GM12878 (cell line): Measurements from ENCODE around the gene TRHDE.

Source experiments
- CHD1 ChIP-seq: IDR thresholded peaks from 2 replicates; pipeline ENCODE4 v1.6.1; 2012; ENCODE audit warnings: low read depth, low read length, improper control_type of control experiment
- CHD4 ChIP-seq: fragments of 200-600 bp; sonication (generic); IDR thresholded peaks from 2 replicates; pipeline ENCODE4 v1.6.1; 2016; ENCODE audit warnings: mild to moderate bottlenecking
- DPF2 ChIP-seq: fragments of 450-650 bp; IDR thresholded peaks from 2 replicates; pipeline ENCODE4 v1.6.1; 2017; ENCODE audit warnings: mild to moderate bottlenecking
- PML ChIP-seq: IDR thresholded peaks from 2 replicates; pipeline ENCODE4 v1.6.1; 2012; ENCODE audit warnings: low read length, inconsistent platforms
- POLR2A ChIP-seq: IDR thresholded peaks from 2 replicates; pipeline ENCODE4 v1.6.1; 2011; ENCODE audit warnings: low read depth, mild to moderate bottlenecking, low read length
- POLR2AphosphoS5 ChIP-seq: IDR thresholded peaks from 2 replicates; pipeline ENCODE4 v1.6.1; 2011; ENCODE audit warnings: mild to moderate bottlenecking, low read length, inconsistent platforms
- YY1 ChIP-seq: IDR thresholded peaks from 2 replicates; pipeline ENCODE4 v1.6.1; 2011; ENCODE audit warnings: low read depth, mild to moderate bottlenecking, low read length
- ZBED1 ChIP-seq: IDR thresholded peaks from 2 replicates; pipeline ENCODE4 v1.6.1; 2016; ENCODE audit warnings: borderline replicate concordance
- ZSCAN29 ChIP-seq: fragments of 450-650 bp; IDR thresholded peaks from 2 replicates; pipeline ENCODE4 v1.6.1; 2017; ENCODE audit warnings: mild to moderate bottlenecking, moderate library complexity
- TF ChIP-seq, protein P1 (sequence below): IDR thresholded peaks from 2 replicates; pipeline ENCODE4 v1.6.1; 2012; ENCODE audit warnings: low read depth, low read length, improper control_type of control experiment
- TF ChIP-seq, protein P2 (sequence below), 3 experiments: IDR thresholded peaks in 2 of 3; conservative IDR thresholded peaks in 1 of 3; 2 replicates each; pipeline ENCODE4 v1.5.1; 2011; ENCODE audit warnings: low read depth in 3 of 3, low read length in 3 of 3, mild to moderate bottlenecking in 3 of 3, control low read depth in 2 of 3, moderate library complexity in 2 of 3, inconsistent platforms in 1 of 3, mixed read lengths in 1 of 3; ENCODE audit not compliant: control insufficient read depth in 2 of 3, insufficient read depth in 1 of 3; ENCODE audit errors: extremely low read depth in 1 of 3
- TF ChIP-seq, protein P3 (sequence below): fragments of 450-650 bp; IDR thresholded peaks from 2 replicates; pipeline ENCODE4 v1.6.1; 2018; ENCODE audit warnings: mild to moderate bottlenecking, low read depth, moderate library complexity; ENCODE audit not compliant: partially characterized antibody
- TF ChIP-seq, protein P4 (sequence below): IDR thresholded peaks from 2 replicates; pipeline ENCODE4 v1.6.1; 2012; ENCODE audit warnings: mild to moderate bottlenecking, low read depth, low read length
- TF ChIP-seq, protein P5 (sequence below): fragments of 450-650 bp; formaldehyde crosslinking; IDR thresholded peaks from 2 replicates; pipeline ENCODE4 v1.5.0; 2022; ENCODE audit warnings: mild to moderate bottlenecking, missing genetic modification characterization

DNA sequence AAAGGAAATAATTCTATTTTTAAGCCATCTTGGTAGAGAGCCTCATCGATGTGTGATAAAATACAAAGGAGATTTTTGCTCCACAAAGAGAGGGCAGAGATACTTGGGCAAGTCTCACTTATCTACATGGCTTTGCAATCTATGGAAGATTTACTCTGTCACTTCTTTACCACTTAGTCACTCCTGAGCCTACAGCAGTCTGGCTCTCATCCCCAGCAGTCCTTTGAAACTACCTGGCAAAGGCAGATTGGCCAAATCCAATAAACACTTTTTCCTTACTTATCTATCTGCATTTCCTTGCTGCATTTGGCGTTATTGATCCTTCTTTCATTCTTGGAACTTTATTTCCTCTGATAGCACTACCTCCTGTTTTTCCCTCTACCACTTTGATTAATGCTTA is 170.0 kb downstream of the TRHDE start:
- TF ChIP-seq, protein P1, sequence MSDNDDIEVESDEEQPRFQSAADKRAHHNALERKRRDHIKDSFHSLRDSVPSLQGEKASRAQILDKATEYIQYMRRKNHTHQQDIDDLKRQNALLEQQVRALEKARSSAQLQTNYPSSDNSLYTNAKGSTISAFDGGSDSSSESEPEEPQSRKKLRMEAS, result no peak
- TF ChIP-seq YY1 (no peak), DPF2 (no peak), CHD4 (no peak), POLR2A (no peak), CHD1 (no peak), ZSCAN29 (no peak), PML (no peak), POLR2AphosphoS5 (no peak), ZBED1 (no peak)
- TF ChIP-seq, protein P2, sequence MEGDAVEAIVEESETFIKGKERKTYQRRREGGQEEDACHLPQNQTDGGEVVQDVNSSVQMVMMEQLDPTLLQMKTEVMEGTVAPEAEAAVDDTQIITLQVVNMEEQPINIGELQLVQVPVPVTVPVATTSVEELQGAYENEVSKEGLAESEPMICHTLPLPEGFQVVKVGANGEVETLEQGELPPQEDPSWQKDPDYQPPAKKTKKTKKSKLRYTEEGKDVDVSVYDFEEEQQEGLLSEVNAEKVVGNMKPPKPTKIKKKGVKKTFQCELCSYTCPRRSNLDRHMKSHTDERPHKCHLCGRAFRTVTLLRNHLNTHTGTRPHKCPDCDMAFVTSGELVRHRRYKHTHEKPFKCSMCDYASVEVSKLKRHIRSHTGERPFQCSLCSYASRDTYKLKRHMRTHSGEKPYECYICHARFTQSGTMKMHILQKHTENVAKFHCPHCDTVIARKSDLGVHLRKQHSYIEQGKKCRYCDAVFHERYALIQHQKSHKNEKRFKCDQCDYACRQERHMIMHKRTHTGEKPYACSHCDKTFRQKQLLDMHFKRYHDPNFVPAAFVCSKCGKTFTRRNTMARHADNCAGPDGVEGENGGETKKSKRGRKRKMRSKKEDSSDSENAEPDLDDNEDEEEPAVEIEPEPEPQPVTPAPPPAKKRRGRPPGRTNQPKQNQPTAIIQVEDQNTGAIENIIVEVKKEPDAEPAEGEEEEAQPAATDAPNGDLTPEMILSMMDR (IDR thresholded peaks at IDR 0.05 in 2 of 3, conservative IDR thresholded peaks at IDR 0.05 in 1 of 3; ENCODE audit: control insufficient read depth in 2 of 3, extremely low read depth in 1 of 3, insufficient read depth in 1 of 3, low read depth in 3 of 3, low read length in 3 of 3), result no peak
- TF ChIP-seq, protein P3, sequence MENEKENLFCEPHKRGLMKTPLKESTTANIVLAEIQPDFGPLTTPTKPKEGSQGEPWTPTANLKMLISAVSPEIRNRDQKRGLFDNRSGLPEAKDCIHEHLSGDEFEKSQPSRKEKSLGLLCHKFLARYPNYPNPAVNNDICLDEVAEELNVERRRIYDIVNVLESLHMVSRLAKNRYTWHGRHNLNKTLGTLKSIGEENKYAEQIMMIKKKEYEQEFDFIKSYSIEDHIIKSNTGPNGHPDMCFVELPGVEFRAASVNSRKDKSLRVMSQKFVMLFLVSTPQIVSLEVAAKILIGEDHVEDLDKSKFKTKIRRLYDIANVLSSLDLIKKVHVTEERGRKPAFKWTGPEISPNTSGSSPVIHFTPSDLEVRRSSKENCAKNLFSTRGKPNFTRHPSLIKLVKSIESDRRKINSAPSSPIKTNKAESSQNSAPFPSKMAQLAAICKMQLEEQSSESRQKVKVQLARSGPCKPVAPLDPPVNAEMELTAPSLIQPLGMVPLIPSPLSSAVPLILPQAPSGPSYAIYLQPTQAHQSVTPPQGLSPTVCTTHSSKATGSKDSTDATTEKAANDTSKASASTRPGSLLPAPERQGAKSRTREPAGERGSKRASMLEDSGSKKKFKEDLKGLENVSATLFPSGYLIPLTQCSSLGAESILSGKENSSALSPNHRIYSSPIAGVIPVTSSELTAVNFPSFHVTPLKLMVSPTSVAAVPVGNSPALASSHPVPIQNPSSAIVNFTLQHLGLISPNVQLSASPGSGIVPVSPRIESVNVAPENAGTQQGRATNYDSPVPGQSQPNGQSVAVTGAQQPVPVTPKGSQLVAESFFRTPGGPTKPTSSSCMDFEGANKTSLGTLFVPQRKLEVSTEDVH, result no peak
- TF ChIP-seq, protein P4, sequence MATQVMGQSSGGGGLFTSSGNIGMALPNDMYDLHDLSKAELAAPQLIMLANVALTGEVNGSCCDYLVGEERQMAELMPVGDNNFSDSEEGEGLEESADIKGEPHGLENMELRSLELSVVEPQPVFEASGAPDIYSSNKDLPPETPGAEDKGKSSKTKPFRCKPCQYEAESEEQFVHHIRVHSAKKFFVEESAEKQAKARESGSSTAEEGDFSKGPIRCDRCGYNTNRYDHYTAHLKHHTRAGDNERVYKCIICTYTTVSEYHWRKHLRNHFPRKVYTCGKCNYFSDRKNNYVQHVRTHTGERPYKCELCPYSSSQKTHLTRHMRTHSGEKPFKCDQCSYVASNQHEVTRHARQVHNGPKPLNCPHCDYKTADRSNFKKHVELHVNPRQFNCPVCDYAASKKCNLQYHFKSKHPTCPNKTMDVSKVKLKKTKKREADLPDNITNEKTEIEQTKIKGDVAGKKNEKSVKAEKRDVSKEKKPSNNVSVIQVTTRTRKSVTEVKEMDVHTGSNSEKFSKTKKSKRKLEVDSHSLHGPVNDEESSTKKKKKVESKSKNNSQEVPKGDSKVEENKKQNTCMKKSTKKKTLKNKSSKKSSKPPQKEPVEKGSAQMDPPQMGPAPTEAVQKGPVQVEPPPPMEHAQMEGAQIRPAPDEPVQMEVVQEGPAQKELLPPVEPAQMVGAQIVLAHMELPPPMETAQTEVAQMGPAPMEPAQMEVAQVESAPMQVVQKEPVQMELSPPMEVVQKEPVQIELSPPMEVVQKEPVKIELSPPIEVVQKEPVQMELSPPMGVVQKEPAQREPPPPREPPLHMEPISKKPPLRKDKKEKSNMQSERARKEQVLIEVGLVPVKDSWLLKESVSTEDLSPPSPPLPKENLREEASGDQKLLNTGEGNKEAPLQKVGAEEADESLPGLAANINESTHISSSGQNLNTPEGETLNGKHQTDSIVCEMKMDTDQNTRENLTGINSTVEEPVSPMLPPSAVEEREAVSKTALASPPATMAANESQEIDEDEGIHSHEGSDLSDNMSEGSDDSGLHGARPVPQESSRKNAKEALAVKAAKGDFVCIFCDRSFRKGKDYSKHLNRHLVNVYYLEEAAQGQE, result no peak
- TF ChIP-seq, protein P5, sequence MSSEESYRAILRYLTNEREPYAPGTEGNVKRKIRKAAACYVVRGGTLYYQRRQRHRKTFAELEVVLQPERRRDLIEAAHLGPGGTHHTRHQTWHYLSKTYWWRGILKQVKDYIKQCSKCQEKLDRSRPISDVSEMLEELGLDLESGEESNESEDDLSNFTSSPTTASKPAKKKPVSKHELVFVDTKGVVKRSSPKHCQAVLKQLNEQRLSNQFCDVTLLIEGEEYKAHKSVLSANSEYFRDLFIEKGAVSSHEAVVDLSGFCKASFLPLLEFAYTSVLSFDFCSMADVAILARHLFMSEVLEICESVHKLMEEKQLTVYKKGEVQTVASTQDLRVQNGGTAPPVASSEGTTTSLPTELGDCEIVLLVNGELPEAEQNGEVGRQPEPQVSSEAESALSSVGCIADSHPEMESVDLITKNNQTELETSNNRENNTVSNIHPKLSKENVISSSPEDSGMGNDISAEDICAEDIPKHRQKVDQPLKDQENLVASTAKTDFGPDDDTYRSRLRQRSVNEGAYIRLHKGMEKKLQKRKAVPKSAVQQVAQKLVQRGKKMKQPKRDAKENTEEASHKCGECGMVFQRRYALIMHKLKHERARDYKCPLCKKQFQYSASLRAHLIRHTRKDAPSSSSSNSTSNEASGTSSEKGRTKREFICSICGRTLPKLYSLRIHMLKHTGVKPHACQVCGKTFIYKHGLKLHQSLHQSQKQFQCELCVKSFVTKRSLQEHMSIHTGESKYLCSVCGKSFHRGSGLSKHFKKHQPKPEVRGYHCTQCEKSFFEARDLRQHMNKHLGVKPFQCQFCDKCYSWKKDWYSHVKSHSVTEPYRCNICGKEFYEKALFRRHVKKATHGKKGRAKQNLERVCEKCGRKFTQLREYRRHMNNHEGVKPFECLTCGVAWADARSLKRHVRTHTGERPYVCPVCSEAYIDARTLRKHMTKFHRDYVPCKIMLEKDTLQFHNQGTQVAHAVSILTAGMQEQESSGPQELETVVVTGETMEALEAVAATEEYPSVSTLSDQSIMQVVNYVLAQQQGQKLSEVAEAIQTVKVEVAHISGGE (CRISPR knock-in tag), result no peak
